ENCODE measurements around the gene CDKAL1. TPM values are rescaled to one million over a fixed set of nuclear protein-coding genes. Genes with fewer than 3 reads are reported as not detected.

CDKAL1 gene
- total and polyA plus RNA-seq, 2 donors (not counting 3 experiments of a cell fraction or from before 2014, with no cell fraction given) = 6.1 to 20.5 TPM

DNA sequence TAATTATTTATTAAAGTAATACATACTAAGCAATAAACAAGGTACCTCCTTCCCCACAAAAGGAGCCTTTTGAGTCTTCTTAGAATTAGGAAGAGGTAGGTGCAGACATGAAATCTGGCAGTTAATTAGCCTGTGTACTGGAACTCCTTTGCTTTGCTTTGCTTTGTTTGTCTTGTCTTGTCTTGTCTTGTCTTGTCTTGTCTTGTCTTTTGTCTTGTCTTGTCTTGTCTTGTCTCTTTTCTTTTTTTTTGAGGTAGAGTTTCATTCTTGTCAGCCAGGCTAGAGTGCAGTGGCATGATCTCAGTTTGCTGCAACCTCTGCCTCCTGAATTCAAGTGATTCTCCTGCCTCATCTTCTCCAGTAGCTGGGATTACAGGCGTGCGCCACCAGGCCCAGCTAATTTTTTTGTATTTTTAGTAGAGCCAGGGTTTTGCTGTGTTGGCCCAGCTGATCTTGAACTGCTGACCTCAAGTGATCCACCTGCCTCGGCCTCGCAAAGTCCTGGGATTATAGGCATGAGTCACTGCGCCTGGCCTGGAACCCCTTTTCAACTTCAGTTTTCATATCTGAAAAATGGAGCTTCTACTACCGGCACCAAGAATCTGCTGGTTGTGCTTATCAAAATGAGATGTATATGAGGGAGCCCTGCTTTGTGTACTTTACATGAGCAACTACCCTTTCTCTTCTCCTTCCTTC, 301.2 kb downstream of the CDKAL1 start:
- ChIA-PET POLR2A (no interaction called here), CTCF (no interaction called here)
- Histone ChIP-seq H2AFZ (ENCODE audit: low read depth, low read length) (no peak overlapping the region), H3K9me3 (replicated peaks; ENCODE audit: control insufficient read depth, insufficient read depth, low read length) (no peaks in the 10 kb centered on the region), H4K20me1 (replicated peaks; ENCODE audit: control insufficient read depth, extremely low read depth, insufficient read depth, low read length) (no peaks in the 10 kb centered on the region), H3K27me3 (ENCODE audit: control insufficient read depth in 2 of 2, insufficient read depth in 2 of 2, low read length in 2 of 2) (no peaks in the 10 kb centered on the region), H3K27ac (ENCODE audit: insufficient read depth, low read depth, low read length) (no peak overlapping the region), H3K9me1 (replicated peaks; ENCODE audit: control insufficient read depth, extremely low read depth, insufficient read depth, low read length) (no peaks in the 10 kb centered on the region), H3K9ac (replicated peaks; ENCODE audit: extremely low read depth, insufficient read depth, low read length) (no peak overlapping the region), H3K4me1 (ENCODE audit: control insufficient read depth, extremely low read depth, insufficient read depth, low read length) (no peaks in the 10 kb centered on the region), H3K4me2 (ENCODE audit: insufficient read depth, low read length) (no peak overlapping the region), H3K36me3 (ENCODE audit: control insufficient read depth in 2 of 2, extremely low read depth in 1 of 2, insufficient read depth in 2 of 2, low read length in 2 of 2) (no peaks in the 10 kb centered on the region), H3K79me2 (ENCODE audit: control insufficient read depth, insufficient read depth, low read length) (no peaks in the 10 kb centered on the region), H3K4me3 (replicated peaks in 1 of 3; ENCODE audit: insufficient read depth in 1 of 3, low read depth in 1 of 3, low read length in 3 of 3) (no peak overlapping the region)
- TF ChIP-seq MYC (IDR thresholded peaks at IDR 0.05; ENCODE audit: low read depth, low read length) = no peak
- TF ChIP-seq, protein P1, sequence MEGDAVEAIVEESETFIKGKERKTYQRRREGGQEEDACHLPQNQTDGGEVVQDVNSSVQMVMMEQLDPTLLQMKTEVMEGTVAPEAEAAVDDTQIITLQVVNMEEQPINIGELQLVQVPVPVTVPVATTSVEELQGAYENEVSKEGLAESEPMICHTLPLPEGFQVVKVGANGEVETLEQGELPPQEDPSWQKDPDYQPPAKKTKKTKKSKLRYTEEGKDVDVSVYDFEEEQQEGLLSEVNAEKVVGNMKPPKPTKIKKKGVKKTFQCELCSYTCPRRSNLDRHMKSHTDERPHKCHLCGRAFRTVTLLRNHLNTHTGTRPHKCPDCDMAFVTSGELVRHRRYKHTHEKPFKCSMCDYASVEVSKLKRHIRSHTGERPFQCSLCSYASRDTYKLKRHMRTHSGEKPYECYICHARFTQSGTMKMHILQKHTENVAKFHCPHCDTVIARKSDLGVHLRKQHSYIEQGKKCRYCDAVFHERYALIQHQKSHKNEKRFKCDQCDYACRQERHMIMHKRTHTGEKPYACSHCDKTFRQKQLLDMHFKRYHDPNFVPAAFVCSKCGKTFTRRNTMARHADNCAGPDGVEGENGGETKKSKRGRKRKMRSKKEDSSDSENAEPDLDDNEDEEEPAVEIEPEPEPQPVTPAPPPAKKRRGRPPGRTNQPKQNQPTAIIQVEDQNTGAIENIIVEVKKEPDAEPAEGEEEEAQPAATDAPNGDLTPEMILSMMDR (IDR thresholded peaks at IDR 0.05; ENCODE audit: extremely low read depth in 1 of 2, insufficient read depth in 1 of 2, low read depth in 1 of 2, low read length in 2 of 2) = no peak
- no peak for TF ChIP-seq EZH2 (IDR thresholded peaks at IDR 0.05; ENCODE audit: borderline replicate concordance, low read depth, low read length, severe bottlenecking)
- TF ChIP-seq GATA2 (IDR thresholded peaks at IDR 0.05; ENCODE audit: insufficient read depth, insufficient read length, low read depth, low read length) = no peak
- TF ChIP-seq, protein P2, sequence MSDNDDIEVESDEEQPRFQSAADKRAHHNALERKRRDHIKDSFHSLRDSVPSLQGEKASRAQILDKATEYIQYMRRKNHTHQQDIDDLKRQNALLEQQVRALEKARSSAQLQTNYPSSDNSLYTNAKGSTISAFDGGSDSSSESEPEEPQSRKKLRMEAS (IDR thresholded peaks at IDR 0.05; ENCODE audit: insufficient read depth, insufficient read length) = no peak
- no peak for TF ChIP-seq JUN (IDR thresholded peaks at IDR 0.05; ENCODE audit: borderline replicate concordance, insufficient read depth, insufficient read length, low read depth)
- TF ChIP-seq POLR2A (IDR thresholded peaks at IDR 0.05; ENCODE audit: low read depth, low read length) = no peak
- no peak for TF ChIP-seq POLR2AphosphoS5 (IDR thresholded peaks at IDR 0.05; ENCODE audit: insufficient read depth, low read depth, low read length)
- no peak for TF ChIP-seq FOS (IDR thresholded peaks at IDR 0.05; ENCODE audit: borderline replicate concordance, insufficient read depth, low read length)
- FAIRE-seq (no peak), DNase-seq (ENCODE audit: low read depth, low spot score) (no peak)
- BruUV-seq (replicated peaks) = no TSS peak
- dilution Hi-C loops (cut with MboI; ENCODE audit: extremely low pct_ligation_motif_present, low sequenced_read_pairs) = no loop called here
- intact Hi-C loops (cut with micrococcal nuclease) = no loop called here
